Fibroblast of skin of abdomen (primary cell): Measurements from ENCODE around the gene ADGRF1.
"Not testable (repeated sequence)": the region's sequence is repeated elsewhere in the genome, so short reads cannot be mapped to it uniquely, and the experiment has no call there.

Experiments
- DNase-seq: peaks from one replicate; pipeline ENCODE4 v3.0.0-alpha.2; 2013

ADGRF1 gene

GRCh38 chr6:47061309-47062300 lies 19.5 kb upstream of the ADGRF1 start:
- DNase-seq: no peak

GRCh38 chr6:47059216-47059885 lies 17.2 kb upstream of the ADGRF1 start:
- DNase-seq: no peak

DNA sequence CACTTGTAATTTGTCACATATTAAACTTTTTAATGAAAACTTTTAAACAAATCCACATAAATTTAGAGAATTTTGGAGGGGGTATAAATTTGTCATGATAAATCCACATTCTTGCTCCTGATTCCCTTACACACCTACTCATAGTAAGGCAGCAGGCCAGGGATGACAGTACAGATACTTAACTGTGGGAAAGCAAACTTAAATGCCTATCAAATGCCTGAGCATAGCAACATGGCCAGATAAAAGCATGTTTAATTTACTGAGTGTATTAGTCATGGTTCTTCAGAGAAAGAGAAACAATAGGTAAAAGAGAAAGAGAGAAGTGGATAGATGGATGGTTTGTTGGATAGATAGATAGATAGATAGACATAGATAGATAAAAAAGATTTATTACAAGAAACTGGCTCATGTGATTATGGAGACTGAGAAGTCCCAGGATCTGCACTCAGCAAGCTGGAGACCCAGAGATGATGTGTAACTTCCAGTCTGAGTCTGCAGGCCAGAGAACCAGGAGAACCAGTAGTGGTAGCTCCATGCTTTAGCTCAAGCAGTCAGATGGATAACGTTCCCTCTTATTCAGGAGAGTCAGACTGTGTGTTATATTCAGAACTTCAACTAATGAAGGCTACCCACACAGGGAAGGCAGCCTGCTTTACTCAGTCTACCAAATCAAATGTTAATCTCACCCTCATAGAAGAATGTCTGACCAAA lies 15.9 kb upstream of the ADGRF1 start:
- peak; percentile 17 for DNase-seq

DNA sequence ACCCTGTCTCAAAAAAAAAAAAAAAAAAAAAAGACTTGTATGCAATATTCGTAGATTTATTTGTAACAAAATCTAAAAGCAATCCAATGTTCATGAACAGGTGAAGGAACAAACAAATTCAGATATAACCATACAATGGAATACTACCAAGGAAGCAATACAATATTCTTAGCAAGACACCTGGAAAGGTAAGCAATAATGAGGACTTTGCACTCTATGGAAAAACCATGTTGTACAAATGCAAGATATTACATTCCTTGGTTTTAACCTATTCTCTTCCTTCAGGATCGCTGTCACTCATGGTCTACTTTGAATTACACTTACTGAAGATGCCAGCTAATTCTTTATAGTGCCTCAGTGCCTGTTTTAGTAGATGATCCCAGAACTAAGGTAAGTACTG lies 14.7 kb upstream of the ADGRF1 start:
- no peak for DNase-seq

- not testable (repeated sequence) for DNase-seq
These were observed 12.2 kb upstream of the ADGRF1 start for GRCh38 chr6:47054302-47054701.

- DNase-seq: no peak
These were observed 6.5 kb upstream of the ADGRF1 start for GRCh38 chr6:47048638-47049037.

DNA sequence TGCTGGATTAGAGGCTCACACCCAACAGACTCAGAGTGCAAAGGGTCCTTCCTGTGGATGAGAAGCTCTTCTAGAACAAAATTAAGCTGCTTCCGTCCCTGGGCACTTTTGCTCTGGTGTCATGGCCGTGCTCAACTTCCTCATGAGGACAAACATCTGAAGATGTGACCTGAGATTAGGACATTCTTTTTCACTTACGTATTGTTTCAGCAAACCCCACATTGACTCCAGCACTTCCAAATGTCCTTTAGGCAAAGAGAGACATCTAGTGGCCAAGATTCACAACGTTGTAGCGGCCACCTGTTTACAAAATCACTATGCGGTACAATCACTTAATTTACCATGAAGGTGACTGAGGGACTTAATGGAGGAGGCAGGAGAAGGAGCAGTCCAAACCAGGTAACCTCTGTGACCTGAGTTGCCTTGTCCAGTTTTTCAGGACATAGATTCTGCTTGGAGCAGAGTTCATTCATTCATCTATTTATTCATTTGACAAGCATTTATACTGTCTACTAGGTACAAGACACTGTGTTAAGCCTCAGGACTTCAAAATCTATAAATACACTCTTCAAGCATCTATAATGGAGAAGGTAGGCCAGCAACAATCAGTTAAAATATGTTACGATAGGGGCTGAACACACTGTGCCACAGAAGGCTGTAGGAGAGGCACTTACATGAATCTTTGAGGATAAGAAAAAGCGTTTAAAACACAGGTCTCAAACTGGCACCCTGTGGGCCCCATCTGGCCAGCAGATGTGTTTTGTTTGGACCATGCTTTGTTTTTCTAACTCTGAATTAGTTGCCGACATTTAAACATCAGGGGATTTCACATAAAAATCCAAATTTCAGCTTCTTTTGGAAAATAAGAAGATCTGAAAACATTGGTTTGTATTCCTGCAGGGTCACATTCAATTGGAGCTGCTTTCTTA lies 5.6 kb upstream of the ADGRF1 start:
- DNase-seq: peak; percentile 68

GRCh38 chr6:47047097-47047478 lies 5.0 kb upstream of the ADGRF1 start:
- DNase-seq: no peak

- DNase-seq: no peak
These were observed 2.3 kb upstream of the ADGRF1 start for GRCh38 chr6:47044397-47044796.

DNA sequence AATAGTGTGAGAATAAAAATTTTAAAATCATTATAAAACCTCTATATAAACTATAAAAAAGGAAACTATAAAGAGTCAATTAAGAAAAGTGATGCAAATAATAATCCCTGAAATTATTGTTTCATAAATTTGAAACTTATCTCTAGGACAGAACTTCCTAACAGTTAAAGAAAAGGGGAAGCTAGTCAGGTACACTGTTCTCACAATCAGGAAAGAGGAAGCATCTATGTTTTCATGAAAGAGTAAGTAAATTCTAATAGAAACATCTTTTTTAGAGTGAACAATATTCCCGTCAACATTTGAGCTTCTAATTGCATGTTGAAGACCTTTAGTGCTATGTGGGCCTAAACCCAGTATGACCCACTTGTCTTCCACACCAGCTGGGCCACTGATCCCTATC lies 1.2 kb upstream of the ADGRF1 start:
- DNase-seq: no peak

GRCh38 chr6:47041741-47042140 lies 391 bp downstream of the ADGRF1 start:
- no peak for DNase-seq

DNA sequence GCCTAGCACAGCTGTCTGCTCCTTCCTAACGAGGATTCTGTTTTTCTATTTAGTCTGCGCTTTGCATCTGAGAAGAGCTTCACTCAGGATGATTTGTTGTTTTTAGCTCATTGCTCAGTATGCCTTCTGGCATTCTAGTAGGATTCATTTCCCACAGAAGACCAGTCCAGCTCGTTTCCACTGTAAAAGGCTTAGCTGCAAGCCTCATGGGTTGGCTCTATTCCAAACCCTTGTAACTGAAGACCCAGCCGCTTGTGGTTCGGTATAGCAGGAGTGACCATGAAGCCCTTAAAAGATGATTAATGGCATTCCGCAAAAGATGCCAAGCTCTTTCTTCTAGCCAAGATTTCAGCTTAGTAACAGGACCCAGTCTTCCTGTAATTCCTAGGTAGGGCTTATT lies 7.2 kb downstream of the ADGRF1 start:
- DNase-seq: peak; percentile 77

DNA sequence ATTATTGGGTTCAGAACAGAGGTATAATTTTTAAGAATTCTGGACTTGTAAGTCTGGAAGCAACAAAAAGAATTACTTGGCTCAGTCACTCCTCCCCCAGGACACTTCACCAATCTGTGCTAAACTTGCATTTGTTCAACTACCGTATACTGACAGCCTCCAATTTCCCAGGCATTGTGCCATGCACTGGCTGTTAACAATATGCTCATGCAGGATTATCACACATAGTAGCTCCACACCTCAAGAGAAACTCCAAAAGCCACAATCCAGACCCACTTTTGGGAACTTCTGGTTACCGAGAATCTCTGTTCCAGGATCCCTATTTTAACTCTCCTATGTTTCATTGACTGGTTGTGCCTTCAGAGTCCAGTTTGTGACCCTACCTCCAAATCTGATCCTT lies 7.7 kb downstream of the ADGRF1 start:
- no peak for DNase-seq

GRCh38 chr6:47032974-47033765 lies 9.0 kb downstream of the ADGRF1 start:
- no peak for DNase-seq

DNA sequence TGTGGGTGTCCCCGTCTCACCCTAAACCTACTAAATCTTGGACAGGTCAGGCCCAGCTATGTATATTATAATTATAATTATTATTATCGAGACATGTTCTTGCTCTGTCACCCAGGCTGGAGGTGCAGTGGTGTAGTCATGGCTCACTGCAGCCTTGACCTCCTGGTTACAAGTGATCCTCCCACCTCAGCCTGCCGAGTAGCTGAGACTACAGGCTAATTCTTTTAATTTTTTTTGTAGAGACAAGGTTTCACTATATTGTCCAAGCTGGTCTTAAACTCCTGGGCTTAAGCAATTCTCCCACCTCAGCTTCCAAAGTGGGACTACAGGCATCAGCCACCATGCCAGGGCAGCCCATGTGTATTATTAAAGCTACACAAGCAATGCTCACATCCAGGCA lies 10.5 kb downstream of the ADGRF1 start:
- DNase-seq: no peak

GRCh38 chr6:47029865-47030561 lies 12.1 kb downstream of the ADGRF1 start:
- no peak for DNase-seq

- no peak for DNase-seq
These were observed 13.2 kb downstream of the ADGRF1 start for GRCh38 chr6:47028835-47029360.

DNA sequence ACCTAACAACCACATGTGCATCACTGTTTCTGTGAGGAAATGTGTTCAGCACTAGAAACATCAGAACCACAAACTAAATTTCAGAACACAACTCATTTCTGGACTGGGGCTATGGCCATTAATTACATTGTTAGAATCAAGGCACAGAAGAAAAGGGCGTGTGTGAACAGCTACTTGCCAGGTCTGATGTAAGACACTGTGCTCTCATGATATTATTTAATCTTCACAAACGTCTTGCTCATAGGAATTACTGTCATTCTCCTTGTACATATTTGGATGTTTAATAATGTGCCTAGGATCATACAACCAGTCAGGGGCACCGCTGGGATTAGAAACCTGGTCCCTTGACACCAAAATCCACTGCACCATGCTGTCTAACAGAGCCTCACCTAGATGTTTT lies 14.8 kb downstream of the ADGRF1 start:
- DNase-seq: no peak

DNA sequence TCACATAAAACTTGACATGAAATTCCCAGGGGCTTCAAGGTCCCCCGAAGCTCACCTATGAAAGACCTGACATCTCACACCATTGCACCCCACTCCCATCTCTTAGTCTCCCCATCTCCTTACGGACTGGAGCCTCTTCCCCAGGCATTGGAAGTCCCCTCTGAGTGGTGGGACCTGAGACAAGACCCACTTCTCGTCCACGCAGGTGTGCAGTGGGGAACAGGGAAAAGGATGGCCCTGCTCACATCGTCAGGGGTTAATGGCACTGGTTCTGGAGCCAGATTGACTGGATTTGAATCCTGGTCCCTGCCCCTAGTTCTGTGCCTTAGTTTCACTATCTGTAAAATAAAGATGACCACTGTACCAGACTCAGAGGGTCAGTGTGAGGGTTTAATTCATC lies 15.5 kb downstream of the ADGRF1 start:
- no peak for DNase-seq

DNA sequence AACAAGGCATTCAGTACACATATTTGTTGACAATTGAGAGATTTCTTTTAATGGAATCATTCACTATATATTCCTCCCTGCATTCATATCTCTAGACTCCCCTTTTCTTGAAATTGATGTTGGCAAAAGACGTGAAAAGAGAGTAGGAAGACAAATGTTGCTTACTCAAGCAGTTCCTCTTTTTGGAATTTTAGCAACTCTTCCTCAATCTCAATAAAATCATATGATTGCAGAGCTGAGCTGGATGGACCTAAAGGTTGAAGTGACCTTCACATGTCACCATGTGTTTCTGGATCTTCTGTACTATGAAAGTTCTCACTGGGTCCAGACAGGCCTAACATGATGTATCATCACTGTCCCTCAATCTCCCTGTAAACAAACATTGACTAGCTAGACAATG lies 18.6 kb downstream of the ADGRF1 start:
- DNase-seq: no peak
